HCT116 (cell line): ENCODE results near the gene SLC15A2. TPM values are rescaled to one million over a fixed set of nuclear protein-coding genes. Genes with fewer than 3 reads are reported as not detected.

Source experiments
- ATAC-seq: fragments of 200-7000 bp; cut with Tn5 transposase; 2 replicates; pipeline ENCODE4 v1.9.1; 2020; ENCODE audit warnings: mild to moderate bottlenecking, moderate library complexity
- BruUV-seq: library from RNA; stranded (reverse); fragments of 400-500 nt; replicated peaks from 2 replicates; lab custom pipeline; 2021; lab: Mats Ljungman, UMichigan
- CTCF ChIA-PET: fragments of 300-600 bp; sonication (Branson Sonifier 250); formaldehyde crosslinking; loops from one replicate; lab custom pipeline; 2021; ENCODE audit warnings: antibody characterized with exemption; lab: Charles Lee
- POLR2A ChIA-PET: fragments of 300-600, 350-600 bp; sonication (Branson Sonifier 250); formaldehyde crosslinking; loops from one replicate; lab custom pipeline; 2021; ENCODE audit warnings: antibody characterized with exemption; lab: Charles Lee
- RAD21 ChIA-PET, 2 experiments: fragments of 300-600 bp; sonication (Branson Sonifier 250); formaldehyde crosslinking; loops; one replicate each; lab custom pipeline; 2023; ENCODE audit warnings: low total read pairs in 2 of 2; ENCODE audit not compliant: uncharacterized antibody in 2 of 2, unreplicated experiment in 2 of 2, low non-redundant PET in 1 of 2; lab: Charles Lee
- DNase-seq: peaks from one replicate; pipeline ENCODE4 v3.0.0-alpha.2; 2010; ENCODE audit warnings: low read depth, low spot score
- H2AFZ ChIP-seq: fragments of 200-600 bp; shearing (Covaris generic), sonication (generic); 2 replicates; pipeline ENCODE4 v1.6.1; 2017; ENCODE audit warnings: low read depth, mixed run types, mixed read lengths, antibody characterized with exemption, low read length; ENCODE audit not compliant: poor library complexity, severe bottlenecking
- H3K27ac ChIP-seq: 2 replicates; pipeline ENCODE4 v1.5.1; 2012; ENCODE audit warnings: low read depth, low read length
- H3K27me3 ChIP-seq: fragments of 200-600 bp; sonication (generic); 2 replicates; pipeline ENCODE4 v1.6.1; 2016; ENCODE audit warnings: mixed run types, low read length, mixed read lengths; ENCODE audit not compliant: insufficient read depth
- H3K36me3 ChIP-seq, 2 experiments: fragments of 200-500 bp in 1 of 2; fragments of 200-600 bp in 1 of 2; sonication (Bioruptor generic) in 1 of 2; sonication (generic) in 1 of 2; 2 replicates each; pipeline versions ENCODE4 v1.5.1 to v1.6.1; 2014 to 2016; ENCODE audit warnings: low read length in 2 of 2, inconsistent platforms in 1 of 2, mixed read lengths in 1 of 2, mixed run types in 1 of 2; ENCODE audit not compliant: insufficient read depth in 2 of 2, control insufficient read depth in 1 of 2
- H3K4me1 ChIP-seq, 2 experiments: fragments of 200-600 bp in 1 of 2; sonication (generic) in 1 of 2; 2 replicates each; pipeline versions ENCODE4 v1.5.1 to v1.6.1; 2012 to 2017; ENCODE audit warnings: low read length in 2 of 2, inconsistent platforms in 1 of 2, mild to moderate bottlenecking in 1 of 2, mixed read lengths in 1 of 2, mixed run types in 1 of 2, moderate library complexity in 1 of 2; ENCODE audit not compliant: insufficient read depth in 2 of 2, control insufficient read depth in 1 of 2
- H3K4me2 ChIP-seq: fragments of 200-600 bp; sonication (generic); 2 replicates; pipeline ENCODE4 v1.6.1; 2017; ENCODE audit warnings: mixed run types, low read length, mixed read lengths
- H3K4me3 ChIP-seq, 2 experiments: fragments of 200-600 bp in 1 of 2; sonication (generic) in 1 of 2; replicated peaks in 1 of 2; 2 replicates each; pipeline ENCODE4 v1.5.1; 2011 to 2016; ENCODE audit warnings: low read length in 2 of 2, control low read depth in 1 of 2, low read depth in 1 of 2, mild to moderate bottlenecking in 1 of 2, mixed read lengths in 1 of 2, mixed run types in 1 of 2
- H3K79me2 ChIP-seq: fragments of 200-600 bp; sonication (generic); 2 replicates; pipeline ENCODE4 v1.6.1; 2017; ENCODE audit warnings: mild to moderate bottlenecking, mixed run types, low read length, moderate library complexity, mixed read lengths; ENCODE audit not compliant: insufficient read depth
- H3K9ac ChIP-seq: fragments of 200-600 bp; sonication (generic); 2 replicates; pipeline ENCODE4 v1.6.1; 2016; ENCODE audit warnings: low read length, mixed read lengths
- H3K9me2 ChIP-seq: fragments of 200-600 bp; sonication (generic), shearing (Covaris generic); 2 replicates; pipeline ENCODE4 v1.6.1; 2017; ENCODE audit warnings: mixed run types, mild to moderate bottlenecking, moderate library complexity; ENCODE audit not compliant: insufficient read depth
- H3K9me3 ChIP-seq, 2 experiments: fragments of 200-500 bp in 1 of 2; fragments of 200-600 bp in 1 of 2; sonication (Bioruptor generic) in 1 of 2; sonication (generic) in 1 of 2; 2 replicates each; pipeline ENCODE4 v1.6.1; 2014 to 2017; ENCODE audit warnings: low read length in 2 of 2, mixed read lengths in 2 of 2, inconsistent platforms in 1 of 2, low read depth in 1 of 2, mild to moderate bottlenecking in 1 of 2, mixed run types in 1 of 2, moderate library complexity in 1 of 2; ENCODE audit not compliant: control insufficient read depth in 1 of 2, insufficient read depth in 1 of 2
- H4K20me1 ChIP-seq: fragments of 200-600 bp; sonication (generic), shearing (Covaris generic); 2 replicates; pipeline ENCODE4 v1.6.1; 2017; ENCODE audit warnings: mixed run types, mild to moderate bottlenecking, moderate library complexity; ENCODE audit not compliant: insufficient read depth
- CBX3 ChIP-seq: IDR thresholded peaks from 2 replicates; pipeline ENCODE4 v1.6.1; 2012; ENCODE audit warnings: low read depth
- CEBPB ChIP-seq: IDR thresholded peaks from 2 replicates; pipeline ENCODE4 v1.6.1; 2012; ENCODE audit warnings: low read depth
- ELF1 ChIP-seq: IDR thresholded peaks from 2 replicates; pipeline ENCODE4 v1.6.1; 2012; ENCODE audit warnings: low read depth, borderline replicate concordance
- EZH2 ChIP-seq: fragments of 200-600 bp; sonication (generic); IDR thresholded peaks from 2 replicates; pipeline ENCODE4 v1.6.1; 2017; ENCODE audit warnings: antibody characterized with exemption, mixed run types
- EZH2phosphoT487 ChIP-seq: fragments of 200-600 bp; IDR thresholded peaks from 2 replicates; pipeline ENCODE4 v1.6.1; 2018; ENCODE audit warnings: antibody characterized with exemption, borderline replicate concordance
- FOSL1 ChIP-seq: IDR thresholded peaks from 2 replicates; pipeline ENCODE4 v1.6.1; 2012; ENCODE audit warnings: low read depth
- JUND ChIP-seq: IDR thresholded peaks from 2 replicates; pipeline ENCODE4 v1.6.1; 2012
- POLR2A ChIP-seq: IDR thresholded peaks from 2 replicates; pipeline ENCODE4 v1.7.0; 2011; ENCODE audit warnings: borderline replicate concordance; ENCODE audit not compliant: insufficient read depth, insufficient read length; ENCODE audit errors: extremely low read depth
- POLR2AphosphoS5 ChIP-seq: IDR thresholded peaks from 2 replicates; pipeline ENCODE4 v1.6.1; 2011; ENCODE audit warnings: mild to moderate bottlenecking, low read depth, low read length, moderate library complexity
- SIN3A ChIP-seq: IDR thresholded peaks from 2 replicates; pipeline ENCODE4 v1.6.1; 2012; ENCODE audit warnings: low read depth
- SP1 ChIP-seq: IDR thresholded peaks from 2 replicates; pipeline ENCODE4 v1.6.1; 2012; ENCODE audit warnings: low read depth
- TCF7L2 ChIP-seq: IDR thresholded peaks from 2 replicates; pipeline ENCODE4 v1.7.0; 2011; ENCODE audit warnings: borderline replicate concordance, inconsistent platforms; ENCODE audit not compliant: insufficient read depth, insufficient read length; ENCODE audit errors: extremely low read depth
- YY1 ChIP-seq: IDR thresholded peaks from 2 replicates; pipeline ENCODE4 v1.6.1; 2011; ENCODE audit warnings: low read length, low read depth, moderate library complexity, mild to moderate bottlenecking; ENCODE audit not compliant: insufficient replicate concordance; ENCODE audit errors: extremely low read depth
- ZNF274 ChIP-seq: fragments of 200-500 bp; sonication (Bioruptor generic); IDR thresholded peaks from 2 replicates; pipeline ENCODE4 v1.6.1; 2014; ENCODE audit warnings: mild to moderate bottlenecking, low read depth, low read length, inconsistent platforms
- intact Hi-C: fragments of 100-400 bp; cut with micrococcal nuclease; formaldehyde crosslinking; loops from 2 replicates; pipeline ENCODE4 v1.10.0; 2022
- total RNA-seq: library from RNA; stranded (reverse); gene quantifications from one replicate; pipeline ENCODE4 v1.2.1, GENCODE V29; 2021; ENCODE audit not compliant: unreplicated experiment
- TF ChIP-seq, protein P1 (sequence below): IDR thresholded peaks from 2 replicates; pipeline ENCODE4 v1.6.1; 2011; ENCODE audit warnings: mild to moderate bottlenecking, low read length, moderate library complexity; ENCODE audit not compliant: insufficient replicate concordance; ENCODE audit errors: extremely low read depth
- TF ChIP-seq, protein P2 (sequence below): IDR thresholded peaks from 2 replicates; pipeline ENCODE4 v1.6.1; 2012; ENCODE audit warnings: low read depth
- TF ChIP-seq, protein P3 (sequence below): IDR thresholded peaks from 2 replicates; pipeline ENCODE4 v1.6.1; 2012

The SLC15A2 gene
- total RNA-seq, 1 experiment from 2014 or later = 0.96 TPM

DNA sequence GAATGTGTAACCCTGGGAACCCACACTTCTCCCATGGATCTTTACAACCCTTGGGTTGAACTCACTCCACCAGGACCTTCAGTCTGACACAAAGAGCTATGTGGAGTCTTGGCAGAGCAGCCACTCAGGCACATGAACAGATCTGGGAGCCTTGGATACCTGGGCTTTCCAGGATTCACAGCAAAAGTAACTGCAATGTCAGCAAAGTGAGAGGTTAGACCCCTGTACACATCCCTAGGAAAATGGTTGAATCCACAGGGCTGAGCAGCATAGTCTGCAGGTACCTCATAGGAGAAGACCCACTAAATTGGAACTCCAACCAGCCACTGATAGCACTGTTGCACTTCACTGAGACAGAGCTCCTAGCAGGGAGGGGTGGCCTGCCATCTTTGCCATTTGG, 68.2 kb downstream of the SLC15A2 start:
- POLR2A ChIA-PET = no interaction called here
- H3K9ac ChIP-seq = no peak overlapping the region
- no peaks in the 10 kb centered on the region for H3K9me3 ChIP-seq
- H2AFZ ChIP-seq = no peak overlapping the region
- ATAC-seq (no peak), DNase-seq (no peak)
- no peaks in the 10 kb centered on the region for H4K20me1 ChIP-seq
- no peaks in the 10 kb centered on the region for H3K4me1 ChIP-seq
- TF ChIP-seq SIN3A (no peak), JUND (no peak)
- no peaks in the 10 kb centered on the region for H3K36me3 ChIP-seq
- intact Hi-C loops = no loop called here
- RAD21 ChIA-PET = no interaction called here
- H3K27ac ChIP-seq = no peak overlapping the region
- H3K27me3 ChIP-seq = no peaks in the 10 kb centered on the region
- H3K4me2 ChIP-seq = no peak overlapping the region
- no peak overlapping the region for H3K4me3 ChIP-seq
- CTCF ChIA-PET = no interaction called here
- no peaks in the 10 kb centered on the region for H3K79me2 ChIP-seq
- H3K9me2 ChIP-seq = no peaks in the 10 kb centered on the region
- no TSS peak for BruUV-seq

DNA sequence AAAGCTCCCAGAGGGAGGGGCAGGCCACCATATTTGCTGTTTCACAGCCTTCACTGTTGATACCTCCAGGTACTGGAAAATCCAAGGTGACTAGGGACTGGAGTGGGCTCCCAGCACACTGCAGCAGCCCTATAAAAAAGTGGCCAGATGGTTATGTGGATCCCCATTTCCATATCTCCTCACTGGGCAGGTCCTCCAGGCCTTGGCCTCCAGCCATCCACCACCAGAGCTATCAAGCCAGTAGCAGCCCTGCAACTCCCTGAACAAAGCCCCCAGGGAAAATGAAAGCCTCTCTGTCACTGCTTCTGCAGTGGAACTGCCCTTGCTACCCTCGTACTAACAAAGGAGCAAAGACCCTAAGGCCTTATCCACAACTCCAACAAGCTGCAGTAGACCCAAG, 69.4 kb downstream of the SLC15A2 start:
- Histone ChIP-seq H3K4me2 (no peak overlapping the region), H3K36me3 (no peaks in the 10 kb centered on the region), H4K20me1 (no peaks in the 10 kb centered on the region), H3K79me2 (no peaks in the 10 kb centered on the region), H3K27me3 (no peaks in the 10 kb centered on the region), H3K27ac (no peak overlapping the region), H3K4me3 (no peak overlapping the region), H3K9me2 (no peaks in the 10 kb centered on the region), H3K9ac (no peak overlapping the region), H2AFZ (no peak overlapping the region), H3K9me3 (no peaks in the 10 kb centered on the region), H3K4me1 (no peaks in the 10 kb centered on the region)
- POLR2A ChIA-PET = no interaction called here
- ATAC-seq (no peak), DNase-seq (no peak)
- BruUV-seq = no TSS peak
- RAD21 ChIA-PET = no interaction called here
- intact Hi-C loops = no loop called here
- CTCF ChIA-PET = no interaction called here
- TF ChIP-seq TCF7L2 (no peak), JUND (no peak), FOSL1 (no peak), SIN3A (no peak), POLR2A (no peak), EZH2phosphoT487 (no peak), POLR2AphosphoS5 (no peak), YY1 (no peak), CBX3 (no peak), CEBPB (no peak), ELF1 (no peak), ZNF274 (no peak), EZH2 (no peak), SP1 (no peak)
- TF ChIP-seq, protein P1, sequence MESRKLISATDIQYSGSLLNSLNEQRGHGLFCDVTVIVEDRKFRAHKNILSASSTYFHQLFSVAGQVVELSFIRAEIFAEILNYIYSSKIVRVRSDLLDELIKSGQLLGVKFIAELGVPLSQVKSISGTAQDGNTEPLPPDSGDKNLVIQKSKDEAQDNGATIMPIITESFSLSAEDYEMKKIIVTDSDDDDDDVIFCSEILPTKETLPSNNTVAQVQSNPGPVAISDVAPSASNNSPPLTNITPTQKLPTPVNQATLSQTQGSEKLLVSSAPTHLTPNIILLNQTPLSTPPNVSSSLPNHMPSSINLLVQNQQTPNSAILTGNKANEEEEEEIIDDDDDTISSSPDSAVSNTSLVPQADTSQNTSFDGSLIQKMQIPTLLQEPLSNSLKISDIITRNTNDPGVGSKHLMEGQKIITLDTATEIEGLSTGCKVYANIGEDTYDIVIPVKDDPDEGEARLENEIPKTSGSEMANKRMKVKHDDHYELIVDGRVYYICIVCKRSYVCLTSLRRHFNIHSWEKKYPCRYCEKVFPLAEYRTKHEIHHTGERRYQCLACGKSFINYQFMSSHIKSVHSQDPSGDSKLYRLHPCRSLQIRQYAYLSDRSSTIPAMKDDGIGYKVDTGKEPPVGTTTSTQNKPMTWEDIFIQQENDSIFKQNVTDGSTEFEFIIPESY = no peak
- TF ChIP-seq, protein P2, sequence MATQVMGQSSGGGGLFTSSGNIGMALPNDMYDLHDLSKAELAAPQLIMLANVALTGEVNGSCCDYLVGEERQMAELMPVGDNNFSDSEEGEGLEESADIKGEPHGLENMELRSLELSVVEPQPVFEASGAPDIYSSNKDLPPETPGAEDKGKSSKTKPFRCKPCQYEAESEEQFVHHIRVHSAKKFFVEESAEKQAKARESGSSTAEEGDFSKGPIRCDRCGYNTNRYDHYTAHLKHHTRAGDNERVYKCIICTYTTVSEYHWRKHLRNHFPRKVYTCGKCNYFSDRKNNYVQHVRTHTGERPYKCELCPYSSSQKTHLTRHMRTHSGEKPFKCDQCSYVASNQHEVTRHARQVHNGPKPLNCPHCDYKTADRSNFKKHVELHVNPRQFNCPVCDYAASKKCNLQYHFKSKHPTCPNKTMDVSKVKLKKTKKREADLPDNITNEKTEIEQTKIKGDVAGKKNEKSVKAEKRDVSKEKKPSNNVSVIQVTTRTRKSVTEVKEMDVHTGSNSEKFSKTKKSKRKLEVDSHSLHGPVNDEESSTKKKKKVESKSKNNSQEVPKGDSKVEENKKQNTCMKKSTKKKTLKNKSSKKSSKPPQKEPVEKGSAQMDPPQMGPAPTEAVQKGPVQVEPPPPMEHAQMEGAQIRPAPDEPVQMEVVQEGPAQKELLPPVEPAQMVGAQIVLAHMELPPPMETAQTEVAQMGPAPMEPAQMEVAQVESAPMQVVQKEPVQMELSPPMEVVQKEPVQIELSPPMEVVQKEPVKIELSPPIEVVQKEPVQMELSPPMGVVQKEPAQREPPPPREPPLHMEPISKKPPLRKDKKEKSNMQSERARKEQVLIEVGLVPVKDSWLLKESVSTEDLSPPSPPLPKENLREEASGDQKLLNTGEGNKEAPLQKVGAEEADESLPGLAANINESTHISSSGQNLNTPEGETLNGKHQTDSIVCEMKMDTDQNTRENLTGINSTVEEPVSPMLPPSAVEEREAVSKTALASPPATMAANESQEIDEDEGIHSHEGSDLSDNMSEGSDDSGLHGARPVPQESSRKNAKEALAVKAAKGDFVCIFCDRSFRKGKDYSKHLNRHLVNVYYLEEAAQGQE = no peak
- TF ChIP-seq, protein P3, sequence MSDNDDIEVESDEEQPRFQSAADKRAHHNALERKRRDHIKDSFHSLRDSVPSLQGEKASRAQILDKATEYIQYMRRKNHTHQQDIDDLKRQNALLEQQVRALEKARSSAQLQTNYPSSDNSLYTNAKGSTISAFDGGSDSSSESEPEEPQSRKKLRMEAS = no peak
